CD14-positive monocyte (primary cell): Measurements from ENCODE around the gene ZFYVE28. TPM values are rescaled to one million over a fixed set of nuclear protein-coding genes. Genes with fewer than 3 reads are reported as not detected.

Source experiments
- DNase-seq, 3 donors: peaks; one replicate each; pipeline ENCODE4 v3.0.0-alpha.2; 2011 to 2022
- H2AFZ ChIP-seq: 2 replicates; pipeline ENCODE4 v1.6.0; 2012; ENCODE audit warnings: mild to moderate bottlenecking, low read depth, low read length, inconsistent platforms; ENCODE audit not compliant: insufficient read depth, poor library complexity, severe bottlenecking
- H3K27ac ChIP-seq, 2 donors: 1 replicate in 1 of 2; 2 replicates in 1 of 2; pipeline ENCODE4 v1.5.1; 2012 to 2013; ENCODE audit warnings: low read length in 2 of 2, control low read depth in 1 of 2, inconsistent platforms in 1 of 2, low read depth in 1 of 2, mild to moderate bottlenecking in 1 of 2
- H3K27me3 ChIP-seq, 2 donors: one replicate each; pipeline versions ENCODE4 v1.6.0 to v1.6.1; 2011 to 2013; ENCODE audit warnings: low read length in 2 of 2; ENCODE audit not compliant: control insufficient read depth in 2 of 2, insufficient read depth in 2 of 2
- H3K36me3 ChIP-seq, 2 donors: replicated peaks in 1 of 2; 1 replicate in 1 of 2; 2 replicates in 1 of 2; pipeline versions ENCODE4 v1.5.1 to v1.6.1; 2012 to 2013; ENCODE audit warnings: low read length in 2 of 2, control low read depth in 1 of 2, inconsistent platforms in 1 of 2, mild to moderate bottlenecking in 1 of 2; ENCODE audit not compliant: insufficient read depth in 2 of 2, control insufficient read depth in 1 of 2
- H3K4me1 ChIP-seq, 2 donors: 1 replicate in 1 of 2; 2 replicates in 1 of 2; pipeline versions ENCODE4 v1.5.1 to v1.6.1; 2012 to 2013; ENCODE audit warnings: low read length in 2 of 2, control low read depth in 1 of 2, inconsistent platforms in 1 of 2, mild to moderate bottlenecking in 1 of 2, moderate library complexity in 1 of 2; ENCODE audit not compliant: insufficient read depth in 2 of 2, control insufficient read depth in 1 of 2
- H3K4me2 ChIP-seq: replicated peaks from 2 replicates; pipeline ENCODE3; 2012; ENCODE audit warnings: low read length, moderate library complexity, mild to moderate bottlenecking; ENCODE audit not compliant: poor library complexity, severe bottlenecking; ENCODE audit errors: extremely low read depth
- H3K4me3 ChIP-seq, 3 experiments: fragments of 200-600 bp in 1 of 3; sonication (generic) in 1 of 3; replicated peaks in 1 of 3; 1 replicate in 2 of 3; 2 replicates in 1 of 3; pipeline ENCODE4 v1.5.1; 2011 to 2013; ENCODE audit warnings: low read length in 3 of 3, mild to moderate bottlenecking in 3 of 3, control low read depth in 2 of 3, low read depth in 2 of 3, inconsistent platforms in 1 of 3, moderate library complexity in 1 of 3
- H3K79me2 ChIP-seq: 2 replicates; pipeline ENCODE4 v1.6.0; 2012; ENCODE audit warnings: mild to moderate bottlenecking, control low read depth, inconsistent platforms, low read length, moderate library complexity; ENCODE audit not compliant: insufficient read depth
- H3K9ac ChIP-seq: 2 replicates; pipeline ENCODE4 v1.6.0; 2017; ENCODE audit warnings: low read length, mild to moderate bottlenecking; ENCODE audit not compliant: insufficient read depth, poor library complexity, severe bottlenecking
- H3K9me3 ChIP-seq, 2 donors: replicated peaks in 1 of 2; 1 replicate in 1 of 2; 2 replicates in 1 of 2; pipeline versions ENCODE4 v1.5.1 to v1.6.1; 2012 to 2013; ENCODE audit warnings: low read length in 2 of 2, control low read depth in 1 of 2; ENCODE audit not compliant: control insufficient read depth in 1 of 2, insufficient read depth in 1 of 2
- H4K20me1 ChIP-seq: 2 replicates; pipeline ENCODE4 v1.6.0; 2012; ENCODE audit warnings: mild to moderate bottlenecking, low read length, control low read depth, moderate library complexity; ENCODE audit not compliant: insufficient read depth
- H3K27ac Mint-ChIP-seq, 7 donors: one replicate each; pipeline ENCODE4 v1.8.0; 2020; ENCODE audit warnings: mild to moderate bottlenecking in 7 of 7, mixed read lengths in 7 of 7, moderate library complexity in 6 of 7, inconsistent platforms in 2 of 7
- H3K27me3 Mint-ChIP-seq, 3 donors: one replicate each; pipeline ENCODE4 v1.8.0; 2021 to 2022; ENCODE audit warnings: low read depth in 3 of 3, mild to moderate bottlenecking in 3 of 3, mixed read lengths in 3 of 3, moderate library complexity in 3 of 3, inconsistent platforms in 1 of 3
- H3K36me3 Mint-ChIP-seq, 2 donors: one replicate each; pipeline ENCODE4 v1.8.0; 2020; ENCODE audit warnings: mixed read lengths in 2 of 2, inconsistent platforms in 1 of 2, mild to moderate bottlenecking in 1 of 2
- H3K4me1 Mint-ChIP-seq: one replicate; pipeline ENCODE4 v1.8.0; 2020; ENCODE audit warnings: mild to moderate bottlenecking, mixed read lengths
- H3K4me3 Mint-ChIP-seq, 2 donors: one replicate each; pipeline ENCODE4 v1.8.0; 2020; ENCODE audit warnings: mild to moderate bottlenecking in 2 of 2, mixed read lengths in 2 of 2, moderate library complexity in 1 of 2
- H3K9me3 Mint-ChIP-seq, 7 donors: one replicate each; pipeline ENCODE4 v1.8.0; 2020 to 2022; ENCODE audit warnings: mixed read lengths in 7 of 7, mild to moderate bottlenecking in 6 of 7, moderate library complexity in 6 of 7, inconsistent platforms in 2 of 7
- WGBS: methylation state at CpG from one replicate; pipeline ENCODE4 v1.1.5; 2013; ENCODE audit warnings: missing lambda C conversion rate; ENCODE audit not compliant: insufficient coverage; 5-methylcytosine and 5-hydroxymethylcytosine counted together
- intact Hi-C, 2 donors: fragments of 100-400 bp; cut with micrococcal nuclease; formaldehyde crosslinking; loops; one replicate each; pipeline versions ENCODE4 v1.15.0 to v1.15.1; 2023
- polyA plus RNA-seq, 3 donors: library from polyadenylated mRNA; depleted of rRNA in 1 of 3; unstranded in 2 of 3; stranded (reverse) in 1 of 3; fragments of 300-500 nt in 2 of 3; fragments of >200 nt in 1 of 3; fragmentation: Illumina TruSeq in 2 of 3; gene quantifications; 1 replicate in 2 of 3; 2 replicates in 1 of 3; pipeline ENCODE4 v1.2.3, GENCODE V29; 2012 to 2021
- TF ChIP-seq, protein P1 (sequence below): fragments of 200-600 bp; IDR thresholded peaks from one replicate; pipeline ENCODE4 v1.8.0; 2022; ENCODE audit warnings: antibody characterized with exemption, mild to moderate bottlenecking

Gene ZFYVE28
- polyA plus RNA-seq, 3 donors = 1.0 to 4.4 (median 1.1) TPM

DNA sequence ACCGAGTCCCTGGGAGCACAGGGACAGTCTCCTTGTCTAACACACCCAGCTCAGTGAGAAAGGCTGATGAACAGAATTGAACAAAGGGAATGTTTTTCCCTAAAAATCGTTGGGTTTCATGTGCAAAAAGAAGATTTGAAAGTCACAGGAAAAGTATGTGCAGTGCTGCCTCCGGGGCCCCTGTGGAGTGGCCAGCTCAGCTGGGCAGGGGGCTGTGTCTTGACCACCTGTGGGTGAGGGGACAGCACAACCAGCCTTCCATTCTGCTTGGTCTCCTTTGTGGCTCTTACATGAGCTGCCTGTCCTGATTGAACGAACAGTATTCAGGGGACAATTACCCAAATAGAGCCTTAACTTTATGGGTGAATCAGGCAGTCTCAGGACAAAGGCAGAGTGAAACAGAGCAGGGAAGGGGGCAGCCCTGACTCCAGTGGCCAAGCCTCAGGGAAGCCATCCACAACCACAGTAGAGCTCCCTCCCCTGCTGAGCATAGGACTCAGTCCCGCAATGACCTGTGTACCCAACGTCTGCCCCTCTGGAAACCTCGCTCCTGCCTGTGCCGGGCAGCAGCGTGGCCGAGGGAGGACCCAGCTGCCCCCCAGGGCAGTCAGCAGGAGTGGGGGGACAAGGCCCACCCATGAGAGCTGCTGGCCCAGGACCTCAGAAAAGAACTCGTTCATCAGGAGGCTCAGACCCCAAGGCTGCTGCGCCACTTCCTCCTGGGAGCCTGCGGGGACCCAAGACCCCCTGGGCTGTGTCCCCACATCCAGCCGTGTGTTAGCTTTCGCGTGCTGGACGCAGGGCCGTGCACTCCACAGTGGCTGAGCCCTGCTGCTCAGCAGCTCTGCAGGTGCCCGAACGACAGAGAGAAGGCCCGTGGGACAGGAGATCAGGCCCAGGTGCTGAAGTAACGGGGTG, 96.9 kb downstream of the ZFYVE28 start:
- Mint-ChIP-seq H3K36me3 (no peaks in the 10 kb centered on the region), H3K4me3 (no peak overlapping the region), H3K9me3 (peaks cover 0 to 6% (median 3%) of the 10 kb centered on the region in 7 donors), H3K4me1 (no peaks in the 10 kb centered on the region), H3K27me3 (peaks cover 0 to 4% (median 4%) of the 10 kb centered on the region in 3 donors), H3K27ac (no peak overlapping the region)
- TF ChIP-seq, protein P1, sequence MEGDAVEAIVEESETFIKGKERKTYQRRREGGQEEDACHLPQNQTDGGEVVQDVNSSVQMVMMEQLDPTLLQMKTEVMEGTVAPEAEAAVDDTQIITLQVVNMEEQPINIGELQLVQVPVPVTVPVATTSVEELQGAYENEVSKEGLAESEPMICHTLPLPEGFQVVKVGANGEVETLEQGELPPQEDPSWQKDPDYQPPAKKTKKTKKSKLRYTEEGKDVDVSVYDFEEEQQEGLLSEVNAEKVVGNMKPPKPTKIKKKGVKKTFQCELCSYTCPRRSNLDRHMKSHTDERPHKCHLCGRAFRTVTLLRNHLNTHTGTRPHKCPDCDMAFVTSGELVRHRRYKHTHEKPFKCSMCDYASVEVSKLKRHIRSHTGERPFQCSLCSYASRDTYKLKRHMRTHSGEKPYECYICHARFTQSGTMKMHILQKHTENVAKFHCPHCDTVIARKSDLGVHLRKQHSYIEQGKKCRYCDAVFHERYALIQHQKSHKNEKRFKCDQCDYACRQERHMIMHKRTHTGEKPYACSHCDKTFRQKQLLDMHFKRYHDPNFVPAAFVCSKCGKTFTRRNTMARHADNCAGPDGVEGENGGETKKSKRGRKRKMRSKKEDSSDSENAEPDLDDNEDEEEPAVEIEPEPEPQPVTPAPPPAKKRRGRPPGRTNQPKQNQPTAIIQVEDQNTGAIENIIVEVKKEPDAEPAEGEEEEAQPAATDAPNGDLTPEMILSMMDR = no peak
- Histone ChIP-seq H3K4me3 (no peak overlapping the region), H3K4me1 (no peaks in the 10 kb centered on the region), H4K20me1 (no peaks in the 10 kb centered on the region), H3K9me3 (peaks cover 0 to 4% of the 10 kb centered on the region in 2 donors), H2AFZ (no peak overlapping the region), H3K27me3 (no peaks in the 10 kb centered on the region), H3K36me3 (no peaks in the 10 kb centered on the region), H3K9ac (no peak overlapping the region), H3K4me2 (no peak overlapping the region), H3K27ac (no peak overlapping the region), H3K79me2 (no peaks in the 10 kb centered on the region)
- intact Hi-C loops = no loop called here
- WGBS = 93% methylated on average over 22 of the region's 22 CpGs
- DNase-seq = peak in 1 of 3 donors; percentile 0

DNA sequence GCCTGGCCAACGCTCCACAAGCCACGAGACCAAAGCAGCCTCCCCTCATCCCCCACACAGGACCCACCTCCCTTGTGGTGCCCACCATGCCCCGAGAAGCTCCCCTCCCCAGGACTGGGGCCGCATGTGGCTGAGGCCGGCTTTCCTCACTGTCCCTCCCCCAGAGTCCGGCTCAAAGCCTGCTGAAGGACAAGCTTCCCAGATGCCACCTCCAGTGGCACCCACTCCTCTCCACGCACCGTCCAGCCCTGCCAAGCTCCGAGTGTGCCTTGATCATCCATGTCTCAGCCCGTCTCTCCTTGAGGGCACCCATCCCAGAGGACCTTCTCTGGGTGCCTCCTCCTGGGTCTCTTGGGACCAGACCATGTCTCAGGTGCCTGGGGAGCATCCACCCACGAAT, 97.7 kb downstream of the ZFYVE28 start:
- Histone ChIP-seq H4K20me1 (no peaks in the 10 kb centered on the region), H3K27ac (no peak overlapping the region), H2AFZ (no peak overlapping the region), H3K4me1 (no peaks in the 10 kb centered on the region), H3K9me3 (peaks cover 0 to 4% of the 10 kb centered on the region in 2 donors), H3K4me3 (no peak overlapping the region), H3K36me3 (no peaks in the 10 kb centered on the region), H3K79me2 (no peaks in the 10 kb centered on the region), H3K27me3 (no peaks in the 10 kb centered on the region), H3K4me2 (no peak overlapping the region), H3K9ac (no peak overlapping the region)
- intact Hi-C loops = no loop called here
- Mint-ChIP-seq H3K9me3 (peaks cover 0 to 6% (median 3%) of the 10 kb centered on the region in 7 donors), H3K27ac (peak overlapping the region in 2 of 7 donors; percentile 4 to 14), H3K4me3 (no peak overlapping the region), H3K27me3 (peaks cover 3 to 5% (median 4%) of the 10 kb centered on the region in 3 donors), H3K4me1 (no peaks in the 10 kb centered on the region), H3K36me3 (no peaks in the 10 kb centered on the region)
- 93% methylated on average over 11 of the region's 11 CpGs for WGBS
- TF ChIP-seq, protein P1 = no peak
- DNase-seq = peak in 1 of 3 donors; percentile 2
